Ovary (tissue), 9 donors: Measurements from ENCODE around the gene SPTA1. TPM values are rescaled to one million over a fixed set of nuclear protein-coding genes. Genes with fewer than 3 reads are reported as not detected.

Source experiments
- DNase-seq, 5 donors: peaks; one replicate each; pipeline ENCODE4 v3.0.0-alpha.2; 2019 to 2020
- H3K27ac ChIP-seq, 2 donors: fragments of 200-600 bp; one replicate each; pipeline versions ENCODE4 v1.5.1 to v1.8.0; 2019 to 2022
- H3K27me3 ChIP-seq: fragments of 200-600 bp; one replicate; pipeline ENCODE4 v1.8.0; 2022
- H3K36me3 ChIP-seq: fragments of 200-600 bp; sonication (generic); one replicate; pipeline ENCODE4 v1.5.1; 2019
- H3K4me1 ChIP-seq: one replicate; pipeline ENCODE4 v1.8.1; 2013; ENCODE audit warnings: mild to moderate bottlenecking, moderate library complexity; ENCODE audit not compliant: insufficient read depth
- H3K4me3 ChIP-seq: fragments of 200-600 bp; sonication (generic); one replicate; pipeline ENCODE4 v1.5.1; 2017
- H3K9me3 ChIP-seq, 2 donors: fragments of 200-600 bp in 1 of 2; sonication (generic) in 1 of 2; one replicate each; pipeline versions ENCODE4 v1.5.1 to v1.8.1; 2013 to 2019; ENCODE audit warnings: mild to moderate bottlenecking in 1 of 2, moderate library complexity in 1 of 2
- CTCF ChIP-seq, 3 donors: fragments of 450-650 bp in 2 of 3; fragments of 200-600 bp in 1 of 3; IDR thresholded peaks; one replicate each; pipeline versions ENCODE4 v1.5.1 to v1.8.0; 2016 to 2022; ENCODE audit warnings: antibody characterized with exemption in 3 of 3, mild to moderate bottlenecking in 1 of 3
- EP300 ChIP-seq: sonication (generic); formaldehyde crosslinking; IDR thresholded peaks from one replicate; pipeline ENCODE4 v1.6.1; 2017; ENCODE audit warnings: antibody characterized with exemption
- POLR2A ChIP-seq: fragments of 450-650 bp; IDR thresholded peaks from one replicate; pipeline ENCODE4 v1.6.1; 2017; ENCODE audit warnings: antibody characterized with exemption, mild to moderate bottlenecking, moderate library complexity
- WGBS, 3 donors: extraction: QIAGEN DNeasy Blood & Tissue Kit in 1 of 3; methylation state at CpG; one replicate each; pipeline versions ENCODE4 v1.1.5 to v1.1.7; 2013 to 2017; 5-methylcytosine and 5-hydroxymethylcytosine counted together
- intact Hi-C, 4 donors: fragments of 100-400 bp; cut with DNase I; formaldehyde crosslinking; loops; one replicate each; pipeline versions ENCODE4 v1.11.0 to v1.15.1; 2022 to 2023
- polyA plus RNA-seq, 2 donors: library from polyadenylated mRNA; stranded (reverse); fragments of 200-250 nt in 1 of 2; fragments of 350-450 nt in 1 of 2; fragmentation: Illumina TruSeq in 1 of 2; extraction: RNeasy Lipid Tissue Mini Kit (QIAGEN cat#74804) in 1 of 2; gene quantifications; one replicate each; pipeline ENCODE4 v1.2.3, GENCODE V29; 2013 to 2014
- total RNA-seq, 7 donors: library from RNA; depleted of rRNA in 2 of 7; stranded (reverse); fragments of >200 nt in 2 of 7; fragmentation: NEBNext Ultra II Directional in 3 of 7; extraction: Animal tissue kit (Norgen Biotek cat#: 25700) in 3 of 7; gene quantifications; one replicate each; pipeline versions ENCODE4 v1.1.0 to v1.2.4, GENCODE V29; 2016 to 2023
- donor health status: DM: no; HTN: no; CAD: no; lungs with moderate emphysema.
- donor health status: DM: no; HTN: no; CAD: no.
- donor health status: Bipolar disorder and iron deficiency.
- donor health status: DM: yes; HTN: yes; CAD: no.
- donor health status: DM: no; HTN: no; CAD: no.
- donor health status: DM: yes; HTN: yes; CAD: no.

Gene SPTA1
- total and polyA plus RNA-seq, 9 donors, result 0.07 to 1.8 (median 0.17) TPM; not detected in 2

DNA sequence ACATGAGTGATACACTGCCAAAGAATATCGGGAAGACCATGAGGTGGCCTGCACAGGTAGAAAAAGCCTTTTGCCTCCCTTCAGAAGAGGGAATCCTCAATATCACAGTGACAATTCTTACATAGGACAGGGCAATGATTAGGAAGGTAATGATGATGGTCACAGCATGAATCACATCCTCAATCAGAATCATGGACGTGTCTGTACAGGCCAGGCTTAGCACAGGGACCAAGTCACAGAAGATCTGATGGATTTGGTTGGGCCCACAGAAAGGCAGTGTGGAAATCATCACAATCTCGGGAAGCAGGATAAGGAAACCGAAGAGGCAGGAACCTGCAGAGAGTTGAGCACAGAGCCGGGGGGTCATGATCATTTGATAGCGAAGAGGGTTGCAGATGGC is 30.8 kb upstream of the SPTA1 start:
- 85 to 93% (median 90%) methylated on average over 6 of the region's 6 CpGs for WGBS, 3 donors
- Histone ChIP-seq H3K4me3 (no peak overlapping the region), H3K27ac (no peak overlapping the region), H3K4me1 (no peaks in the 10 kb centered on the region), H3K36me3 (no peaks in the 10 kb centered on the region), H3K27me3 (no peaks in the 10 kb centered on the region), H3K9me3 (no peaks in the 10 kb centered on the region)
- intact Hi-C loops, result no loop called here
- TF ChIP-seq POLR2A, result no peak
- TF ChIP-seq EP300, result no peak
- TF ChIP-seq CTCF (IDR thresholded peaks at IDR 0.05), result no peak
- no peak for DNase-seq

- TF ChIP-seq CTCF (IDR thresholded peaks at IDR 0.05) (no peak), POLR2A (no peak), EP300 (no peak)
- no peaks in the 10 kb centered on the region for H3K4me1 ChIP-seq
- no peak for DNase-seq
- no peaks in the 10 kb centered on the region for H3K27me3 ChIP-seq
- intact Hi-C loops, result no loop called here
- no peak overlapping the region for H3K4me3 ChIP-seq
- 32 to 57% (median 44%) methylated on average over 1 of the region's 1 CpG for WGBS, 3 donors
- H3K36me3 ChIP-seq, result no peaks in the 10 kb centered on the region
- H3K27ac ChIP-seq, result no peak overlapping the region
- no peaks in the 10 kb centered on the region for H3K9me3 ChIP-seq
These were observed 29.8 kb upstream of the SPTA1 start for GRCh38 chr1:158716335-158716734.

DNA sequence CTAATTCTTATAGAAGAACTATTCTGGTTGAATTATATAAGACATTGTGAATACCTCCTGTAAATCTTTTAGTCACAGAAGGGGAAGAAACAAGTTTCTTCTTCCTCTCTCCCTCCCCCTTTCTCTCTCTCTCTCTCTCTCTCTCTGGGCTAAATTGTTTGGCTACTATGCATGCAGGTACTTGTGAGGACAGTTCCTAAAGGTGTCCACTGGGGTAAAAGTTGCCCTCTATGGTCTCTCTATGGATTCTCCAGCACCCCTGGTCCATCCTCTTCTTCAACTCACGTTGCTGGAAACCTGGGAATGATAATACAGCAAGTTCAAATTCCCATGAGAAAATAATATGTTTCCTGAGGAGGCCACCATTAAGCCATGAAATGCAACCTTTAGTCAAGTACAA is 28.2 kb upstream of the SPTA1 start:
- TF ChIP-seq CTCF (IDR thresholded peaks at IDR 0.05) (no peak), POLR2A (no peak), EP300 (no peak)
- 52 to 63% (median 53%) methylated on average over 1 of the region's 1 CpG for WGBS, 3 donors
- no peaks in the 10 kb centered on the region for H3K36me3 ChIP-seq
- DNase-seq, result no peak
- no peaks in the 10 kb centered on the region for H3K9me3 ChIP-seq
- H3K27ac ChIP-seq, result no peak overlapping the region
- intact Hi-C loops, result no loop called here
- no peaks in the 10 kb centered on the region for H3K4me1 ChIP-seq
- no peak overlapping the region for H3K4me3 ChIP-seq
- no peaks in the 10 kb centered on the region for H3K27me3 ChIP-seq

GRCh38 chr1:158711098-158711497 is 24.6 kb upstream of the SPTA1 start:
- no peak for DNase-seq
- Histone ChIP-seq H3K27me3 (no peaks in the 10 kb centered on the region), H3K4me1 (no peaks in the 10 kb centered on the region), H3K36me3 (no peaks in the 10 kb centered on the region), H3K9me3 (no peaks in the 10 kb centered on the region), H3K27ac (no peak overlapping the region), H3K4me3 (no peak overlapping the region)
- intact Hi-C loops, result no loop called here
- TF ChIP-seq CTCF (IDR thresholded peaks at IDR 0.05), result no peak
- no peak for TF ChIP-seq EP300
- 58 to 73% (median 70%) methylated on average over 4 of the region's 4 CpGs for WGBS, 3 donors

GRCh38 chr1:158706096-158706495 is 19.6 kb upstream of the SPTA1 start:
- no peaks in the 10 kb centered on the region for H3K4me1 ChIP-seq
- DNase-seq, result no peak
- H3K27ac ChIP-seq, result no peak overlapping the region
- no peak for TF ChIP-seq EP300
- no peak for TF ChIP-seq POLR2A
- no peak for TF ChIP-seq CTCF (IDR thresholded peaks at IDR 0.05)
- whole genome bisulfite sequencing, 3 donors, result 76 to 83% (median 79%) methylated on average over 2 of the region's 2 CpGs
- no peaks in the 10 kb centered on the region for H3K36me3 ChIP-seq
- intact Hi-C loops, result no loop called here
- H3K27me3 ChIP-seq, result no peaks in the 10 kb centered on the region
- no peaks in the 10 kb centered on the region for H3K9me3 ChIP-seq
- no peak overlapping the region for H3K4me3 ChIP-seq
